NOMO-1 treated with DMSO at 0.1 percent for 48 hours (cell line): Measurements from ENCODE around the gene FOSB.

Experiments used
- DNase-seq: peaks from one replicate; lab custom pipeline; 2025; ENCODE audit not compliant: unreplicated experiment; lab: John Stamatoyannopoulos, UW

Gene FOSB

DNA sequence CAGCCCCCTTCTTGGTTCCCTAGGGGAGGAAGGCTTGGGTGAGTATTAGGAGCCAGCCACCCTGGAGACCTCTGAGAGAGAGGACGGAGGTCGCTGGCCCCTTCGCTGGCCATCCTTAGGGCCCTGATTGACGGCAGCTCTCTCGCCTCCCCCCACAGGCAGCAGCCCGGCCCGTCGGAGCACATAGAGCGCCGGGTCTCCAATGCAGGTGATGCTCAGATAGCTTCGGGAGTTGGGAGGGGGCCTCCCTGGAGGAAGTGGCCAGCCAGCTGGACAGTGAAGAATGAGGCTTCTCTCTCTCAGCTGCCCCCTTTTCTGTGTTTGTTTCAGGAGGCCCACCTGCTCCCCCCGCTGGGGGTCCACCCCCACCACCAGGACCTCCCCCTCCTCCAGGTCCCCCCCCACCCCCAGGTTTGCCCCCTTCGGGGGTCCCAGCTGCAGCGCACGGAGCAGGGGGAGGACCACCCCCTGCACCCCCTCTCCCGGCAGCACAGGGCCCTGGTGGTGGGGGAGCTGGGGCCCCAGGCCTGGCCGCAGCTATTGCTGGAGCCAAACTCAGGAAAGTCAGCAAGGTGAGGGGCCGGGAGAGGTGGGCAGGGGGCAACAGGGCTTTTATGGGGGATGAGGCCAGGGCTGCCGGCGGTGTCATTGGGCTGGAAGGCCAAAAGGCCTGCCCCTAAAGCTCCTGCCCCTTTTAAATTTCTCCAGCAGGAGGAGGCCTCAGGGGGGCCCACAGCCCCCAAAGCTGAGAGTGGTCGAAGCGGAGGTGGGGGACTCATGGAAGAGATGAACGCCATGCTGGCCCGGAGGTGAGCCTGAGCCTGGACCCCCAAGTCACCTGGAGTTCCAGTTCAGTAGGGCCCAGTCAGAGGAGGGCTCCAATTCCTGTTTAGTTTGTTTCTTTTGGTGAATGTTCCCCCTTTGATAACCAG lies 54.5 kb downstream of the FOSB start:
- no peak for DNase-seq

DNA sequence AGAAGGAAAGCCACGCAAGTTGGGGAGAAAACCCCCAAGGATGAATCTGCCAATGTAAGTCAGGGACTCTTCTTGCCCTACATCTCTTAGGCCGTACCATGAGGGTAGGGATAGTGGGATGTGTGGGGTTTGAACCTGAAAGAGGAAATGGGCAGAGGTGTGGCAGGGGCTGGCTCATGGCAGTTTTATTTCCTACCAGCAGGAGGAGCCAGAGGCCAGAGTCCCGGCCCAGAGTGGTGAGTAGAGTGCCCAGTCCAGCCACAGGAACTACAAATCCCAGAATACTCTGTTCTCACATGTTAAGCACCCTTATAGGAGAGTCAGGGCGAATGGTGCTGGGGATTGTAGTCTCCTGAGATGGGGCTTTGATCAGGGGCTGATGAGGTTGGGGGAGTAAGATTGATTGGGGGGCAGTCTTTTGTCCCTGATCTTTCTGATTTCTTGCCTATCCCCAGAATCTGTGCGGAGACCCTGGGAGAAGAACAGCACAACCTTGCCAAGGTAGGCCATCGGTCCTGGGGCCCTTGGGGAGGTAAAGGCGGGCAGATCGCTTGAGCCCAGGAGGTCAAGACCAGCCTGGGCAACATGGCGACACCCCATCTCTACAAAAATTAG lies 56.0 kb downstream of the FOSB start:
- peak; percentile 92 for DNase-seq

DNA sequence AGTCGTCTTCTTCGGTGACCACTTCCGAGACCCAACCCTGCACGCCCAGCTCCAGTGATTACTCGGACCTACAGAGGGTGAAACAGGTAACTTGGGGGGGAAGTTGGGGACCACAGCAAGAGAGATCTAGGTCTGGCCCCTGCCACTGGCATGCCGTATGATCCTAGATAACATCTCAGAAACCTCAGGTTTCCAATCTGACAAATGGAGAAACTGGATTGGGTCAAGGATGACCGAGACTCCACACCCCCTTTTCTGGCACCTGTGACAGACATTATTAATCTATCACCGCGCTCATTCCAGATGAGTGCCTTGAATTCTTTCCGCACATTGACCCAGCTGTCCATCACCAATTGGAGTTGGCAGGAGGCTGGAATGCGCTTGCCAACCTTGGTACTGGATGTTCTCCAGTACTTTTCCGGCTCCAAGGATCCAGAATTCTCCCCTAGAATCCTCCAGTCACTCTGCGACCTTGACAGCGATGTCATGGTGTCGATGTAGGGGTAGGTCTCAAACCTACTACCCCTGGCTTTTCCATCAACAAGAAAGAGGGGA lies 56.9 kb downstream of the FOSB start:
- no peak for DNase-seq
